Right lobe of liver (tissue), 6 donors: ENCODE measurements around the gene TBCD. TPM values are rescaled to one million over a fixed set of nuclear protein-coding genes. Genes with fewer than 3 reads are reported as not detected.
A peak's percentile ranks its signal among the peaks of the same experiment; 100 is the strongest.

ENCODE experiments used
- ATAC-seq, 4 donors: fragments of 200-7000 bp; cut with Tn5 transposase; one replicate each; pipeline ENCODE4 v1.9.1; 2020; ENCODE audit warnings: mild to moderate bottlenecking in 4 of 4, moderate library complexity in 4 of 4
- DNase-seq, 3 donors: peaks; one replicate each; pipeline ENCODE4 v3.0.0-alpha.2; 2020
- H3K27ac ChIP-seq, 3 donors: fragments of 200-600 bp; one replicate each; pipeline ENCODE4 v1.8.0; 2022
- H3K27me3 ChIP-seq, 2 donors: fragments of 200-600 bp; one replicate each; pipeline ENCODE4 v1.8.0; 2022
- H3K36me3 ChIP-seq, 4 donors: fragments of 200-600 bp; sonication (generic) in 1 of 4; one replicate each; pipeline versions ENCODE4 v1.5.1 to v1.8.0; 2017 to 2022; ENCODE audit warnings: control low read depth in 1 of 4
- H3K4me1 ChIP-seq, 4 donors: fragments of 200-600 bp; sonication (generic) in 1 of 4; one replicate each; pipeline versions ENCODE4 v1.5.1 to v1.8.0; 2017 to 2022; ENCODE audit warnings: control low read depth in 1 of 4
- H3K4me3 ChIP-seq, 3 donors: fragments of 200-600 bp; one replicate each; pipeline ENCODE4 v1.8.0; 2022
- H3K9me3 ChIP-seq, 4 donors: fragments of 200-600 bp; sonication (generic) in 1 of 4; one replicate each; pipeline versions ENCODE4 v1.5.1 to v1.8.0; 2017 to 2022; ENCODE audit warnings: control low read depth in 1 of 4
- CTCF ChIP-seq, 4 donors: fragments of 200-600 bp in 3 of 4; fragments of 450-650 bp in 1 of 4; IDR thresholded peaks; one replicate each; pipeline versions ENCODE4 v1.5.1 to v1.8.0; 2016 to 2022; ENCODE audit warnings: antibody characterized with exemption in 4 of 4, mild to moderate bottlenecking in 2 of 4
- POLR2A ChIP-seq: fragments of 450-650 bp; IDR thresholded peaks from one replicate; pipeline ENCODE4 v1.6.1; 2017; ENCODE audit warnings: antibody characterized with exemption, mild to moderate bottlenecking
- WGBS: methylation state at CpG from one replicate; pipeline ENCODE4 v1.1.6; 2018; ENCODE audit warnings: low coverage, low lambda C conversion rate; ENCODE audit not compliant: insufficient coverage; ENCODE audit errors: missing lambda C conversion rate; 5-methylcytosine and 5-hydroxymethylcytosine counted together
- intact Hi-C, 2 donors: fragments of 100-400 bp; cut with DNase I; formaldehyde crosslinking; loops; one replicate each; pipeline versions ENCODE4 v1.11.2 to v1.14.1; 2022
- total RNA-seq, 6 experiments: library from RNA; depleted of rRNA in 2 of 6; stranded (reverse); fragments of >200 nt in 2 of 6; fragmentation: NEBNext Ultra II Directional in 3 of 6; extraction: Animal tissue kit (Norgen Biotek cat#: 25700) in 3 of 6; gene quantifications; one replicate each; pipeline versions ENCODE4 v1.1.0 to v1.2.4, GENCODE V29; 2016 to 2023
- donor health status: DM: no; HTN: yes; CAD: no.
- donor health status: DM: no; HTN: no; CAD: no.
- donor health status: DM: no; HTN: no; CAD: no.
- donor health status: DM: no; HTN: yes; CAD: no.
- donor health status: DM: no; HTN: yes; CAD: no.

The TBCD gene
- total RNA-seq, 6 experiments from 2014 or later: 28.0 to 55.7 (median 41.3) TPM

- TF ChIP-seq CTCF (IDR thresholded peaks at IDR 0.05) (no peak), POLR2A (no peak)
- H3K9me3 ChIP-seq: no peaks in the 10 kb centered on the region
- 77% methylated on average over 3 of the region's 12 CpGs for WGBS
- H3K27me3 ChIP-seq: no peaks in the 10 kb centered on the region
- DNase-seq: no peak
- H3K4me3 ChIP-seq: no peak overlapping the region
- H3K4me1 ChIP-seq: no peaks in the 10 kb centered on the region
- peaks cover 0 to 4% (median 0%) of the 10 kb centered on the region in 4 donors for H3K36me3 ChIP-seq
- intact Hi-C loops: no loop called here
- ATAC-seq: no peak
- no peak overlapping the region for H3K27ac ChIP-seq
Measured at GRCh38 chr17:82791532-82791931, 39.7 kb downstream of the TBCD start.

GRCh38 chr17:82793974-82794630 lies 42.2 kb downstream of the TBCD start:
- TF ChIP-seq POLR2A (no peak), CTCF (IDR thresholded peaks at IDR 0.05) (no peak)
- intact Hi-C loops: no loop called here
- WGBS: 100% methylated on average over 5 of the region's 15 CpGs
- Histone ChIP-seq H3K4me1 (no peaks in the 10 kb centered on the region), H3K36me3 (peaks cover 0 to 4% (median 0%) of the 10 kb centered on the region in 4 donors), H3K4me3 (no peak overlapping the region), H3K27me3 (no peaks in the 10 kb centered on the region), H3K27ac (no peak overlapping the region), H3K9me3 (no peaks in the 10 kb centered on the region)
- ATAC-seq (no peak), DNase-seq (no peak)

GRCh38 chr17:82794781-82795482 lies 43.1 kb downstream of the TBCD start:
- no peak overlapping the region for H3K27ac ChIP-seq
- ATAC-seq: peak in 2 of 4 donors; percentile 16

GRCh38 chr17:82795615-82796014 lies 43.8 kb downstream of the TBCD start:
- intact Hi-C loops: no loop called here
- H3K27me3 ChIP-seq: no peaks in the 10 kb centered on the region
- H3K4me1 ChIP-seq: no peaks in the 10 kb centered on the region
- no peak overlapping the region for H3K27ac ChIP-seq
- peaks cover 0 to 4% (median 0%) of the 10 kb centered on the region in 4 donors for H3K36me3 ChIP-seq
- WGBS: 80% methylated on average over 1 of the region's 14 CpGs
- no peaks in the 10 kb centered on the region for H3K9me3 ChIP-seq
- ATAC-seq (no peak), DNase-seq (no peak)
- H3K4me3 ChIP-seq: no peak overlapping the region
- TF ChIP-seq CTCF (IDR thresholded peaks at IDR 0.05): no peak
- no peak for TF ChIP-seq POLR2A

More at GRCh38 chr17:82794781-82795482, 43.1 kb downstream of the TBCD start:
- no peaks in the 10 kb centered on the region for H3K4me1 ChIP-seq
- H3K27me3 ChIP-seq: no peaks in the 10 kb centered on the region
- TF ChIP-seq CTCF (IDR thresholded peaks at IDR 0.05): no peak
- TF ChIP-seq POLR2A: no peak
- no peak for DNase-seq
- H3K36me3 ChIP-seq: peaks cover 0 to 4% (median 0%) of the 10 kb centered on the region in 4 donors
- no peak overlapping the region for H3K4me3 ChIP-seq
- WGBS: 85% methylated on average over 13 of the region's 18 CpGs
- intact Hi-C loops: no loop called here
- H3K9me3 ChIP-seq: no peaks in the 10 kb centered on the region
